Loucy (cell line): ENCODE measurements around the gene EIPR1.

Experiments used
- EZH2phosphoT487 ChIP-seq: fragments of 200-600 bp; IDR thresholded peaks from 2 replicates; pipeline ENCODE4 v1.6.1; 2018; ENCODE audit warnings: antibody characterized with exemption, mild to moderate bottlenecking, moderate library complexity, borderline replicate concordance
- TF ChIP-seq, protein P1 (sequence below): fragments of 200-600 bp; sonication (generic); conservative IDR thresholded peaks from 2 replicates; pipeline ENCODE4 v1.5.1; 2014; ENCODE audit warnings: mild to moderate bottlenecking, antibody characterized with exemption, low read length

GRCh38 chr2:3344897-3345296 lies 32.7 kb downstream of the EIPR1 start:
- TF ChIP-seq, protein P1, sequence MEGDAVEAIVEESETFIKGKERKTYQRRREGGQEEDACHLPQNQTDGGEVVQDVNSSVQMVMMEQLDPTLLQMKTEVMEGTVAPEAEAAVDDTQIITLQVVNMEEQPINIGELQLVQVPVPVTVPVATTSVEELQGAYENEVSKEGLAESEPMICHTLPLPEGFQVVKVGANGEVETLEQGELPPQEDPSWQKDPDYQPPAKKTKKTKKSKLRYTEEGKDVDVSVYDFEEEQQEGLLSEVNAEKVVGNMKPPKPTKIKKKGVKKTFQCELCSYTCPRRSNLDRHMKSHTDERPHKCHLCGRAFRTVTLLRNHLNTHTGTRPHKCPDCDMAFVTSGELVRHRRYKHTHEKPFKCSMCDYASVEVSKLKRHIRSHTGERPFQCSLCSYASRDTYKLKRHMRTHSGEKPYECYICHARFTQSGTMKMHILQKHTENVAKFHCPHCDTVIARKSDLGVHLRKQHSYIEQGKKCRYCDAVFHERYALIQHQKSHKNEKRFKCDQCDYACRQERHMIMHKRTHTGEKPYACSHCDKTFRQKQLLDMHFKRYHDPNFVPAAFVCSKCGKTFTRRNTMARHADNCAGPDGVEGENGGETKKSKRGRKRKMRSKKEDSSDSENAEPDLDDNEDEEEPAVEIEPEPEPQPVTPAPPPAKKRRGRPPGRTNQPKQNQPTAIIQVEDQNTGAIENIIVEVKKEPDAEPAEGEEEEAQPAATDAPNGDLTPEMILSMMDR = no peak
- TF ChIP-seq EZH2phosphoT487 = no peak
